IPS-NIHi11 (cell line): Measurements from ENCODE around the gene ARHGAP5.
"Not testable (repeated sequence)": the region's sequence is repeated elsewhere in the genome, so short reads cannot be mapped to it uniquely, and the experiment has no call there.

Experiments used
- DNase-seq: peaks from one replicate; pipeline ENCODE4 v3.0.0; 2012; ENCODE audit warnings: mixed read lengths, low spot score

The ARHGAP5 gene

GRCh38 chr14:32109676-32110547, 32.8 kb downstream of the ARHGAP5 start:
- DNase-seq, result no peak

- DNase-seq, result no peak
Measured at GRCh38 chr14:32110548-32110896, 33.4 kb downstream of the ARHGAP5 start.

DNA sequence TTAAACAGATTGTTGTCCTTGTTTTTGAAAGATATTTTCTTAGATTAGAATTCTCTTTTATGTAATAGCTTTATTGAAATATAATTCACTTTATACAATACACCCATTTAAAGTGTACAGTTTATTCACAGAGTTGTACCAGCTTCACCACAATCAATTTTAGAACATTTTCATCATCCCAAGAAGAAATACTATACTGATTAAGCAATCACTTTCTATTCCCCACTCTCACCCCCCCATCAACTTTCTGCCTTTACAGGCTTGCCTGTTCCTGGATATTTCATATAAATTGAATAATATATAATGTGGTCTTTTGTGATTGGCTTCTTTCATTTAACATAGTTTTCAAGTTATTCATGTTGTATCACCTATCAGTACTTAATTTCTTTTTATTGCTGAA, 44.4 kb downstream of the ARHGAP5 start:
- no peak for DNase-seq

DNA sequence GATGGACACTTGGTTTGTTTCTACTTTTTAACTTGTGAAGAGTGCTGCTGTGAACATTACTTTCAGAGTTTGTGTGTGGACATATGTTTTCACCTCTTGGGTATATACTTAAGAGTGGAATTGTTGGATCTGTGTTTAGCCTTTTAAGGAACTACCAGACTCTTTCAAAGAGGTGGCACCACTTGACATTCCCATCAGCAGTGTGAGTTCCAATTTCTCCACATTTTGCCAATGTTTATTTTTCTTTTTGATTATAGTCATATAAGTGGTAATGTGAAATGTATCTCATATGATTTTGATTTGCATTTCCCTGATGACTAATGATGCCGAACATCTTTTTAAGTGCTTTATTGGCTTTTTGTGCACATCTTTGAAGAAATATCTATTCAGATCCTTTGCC, 44.8 kb downstream of the ARHGAP5 start:
- no peak for DNase-seq

GRCh38 chr14:32126899-32127730, 50.0 kb downstream of the ARHGAP5 start:
- not testable (repeated sequence) for DNase-seq

- not testable (repeated sequence) for DNase-seq
Measured at GRCh38 chr14:32127731-32128654, 50.9 kb downstream of the ARHGAP5 start.

DNA sequence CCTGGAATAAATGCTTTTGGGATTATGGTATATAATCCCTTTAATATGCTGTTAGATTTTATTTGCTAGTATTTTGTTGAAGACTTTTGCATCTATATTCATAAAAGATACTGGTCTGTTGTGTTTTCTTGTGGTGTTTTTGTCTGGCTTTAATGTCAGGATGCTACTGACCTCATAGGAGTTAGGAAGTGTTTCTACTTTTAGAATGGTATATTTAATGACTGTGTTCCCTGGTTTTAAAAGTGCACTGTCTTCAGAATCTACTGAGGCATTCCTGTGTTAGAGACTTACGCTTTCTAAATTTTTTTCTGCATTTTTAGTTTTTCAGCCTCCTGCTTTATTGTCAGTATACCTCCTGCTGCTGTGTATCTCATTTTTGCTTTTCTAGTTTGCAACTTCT, 51.6 kb downstream of the ARHGAP5 start:
- no peak for DNase-seq

DNA sequence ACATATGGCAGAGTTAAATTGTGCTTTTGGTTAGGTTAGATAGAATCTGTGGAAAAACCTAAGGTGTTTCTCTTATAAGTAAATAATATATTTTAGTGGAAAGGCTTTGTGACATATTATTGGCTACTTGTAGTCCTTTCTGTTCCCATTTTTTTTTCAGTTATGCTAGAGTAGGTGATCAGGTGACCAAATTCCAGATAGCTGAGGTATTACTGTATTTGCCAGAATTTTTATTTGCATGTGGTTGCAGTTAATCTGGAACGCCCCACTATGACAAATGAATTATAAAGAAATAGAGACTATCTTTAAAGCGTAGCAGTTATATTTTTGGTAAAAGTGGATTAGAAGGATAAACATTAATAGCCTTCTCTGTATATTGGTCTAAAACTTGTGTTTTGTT, 52.0 kb downstream of the ARHGAP5 start:
- no peak for DNase-seq

GRCh38 chr14:32131689-32132088, 54.6 kb downstream of the ARHGAP5 start:
- DNase-seq, result not testable (repeated sequence)

GRCh38 chr14:32134448-32135097, 57.5 kb downstream of the ARHGAP5 start:
- DNase-seq, result no peak

DNA sequence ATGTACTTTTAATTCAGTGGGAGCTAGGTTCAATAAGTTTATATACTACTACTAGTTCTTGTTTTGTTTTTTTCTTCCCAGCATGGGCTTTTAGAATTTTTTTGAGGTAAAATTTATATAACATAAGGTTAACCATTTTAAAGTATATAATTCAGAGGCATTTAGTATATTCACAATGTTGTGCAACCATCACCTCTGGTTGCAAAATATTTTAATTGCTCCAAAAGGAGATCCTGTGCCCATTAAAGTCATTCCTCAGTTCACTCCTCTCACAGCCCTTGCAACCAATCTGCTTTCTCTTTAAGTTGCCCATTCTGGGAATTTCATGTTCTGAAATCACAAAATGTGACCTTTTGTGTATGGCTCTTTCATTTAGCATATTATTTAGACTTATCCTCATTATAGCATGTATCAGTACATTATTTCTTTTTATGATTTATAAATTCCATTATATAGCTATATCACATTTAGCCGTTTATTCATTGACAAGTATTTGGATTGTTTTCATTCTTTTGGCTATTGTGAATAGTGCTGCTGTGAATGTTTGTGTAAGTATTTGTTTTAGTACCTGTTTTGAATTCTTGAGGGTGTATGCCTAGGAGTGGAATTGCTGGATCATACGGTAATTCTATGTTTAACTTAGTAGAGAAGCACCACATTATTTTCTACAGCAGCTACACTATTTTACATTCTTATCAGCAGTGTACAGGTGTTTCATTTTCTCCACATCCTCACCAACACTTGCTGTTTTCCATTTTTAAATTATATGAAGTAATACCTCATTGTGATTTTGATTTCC, 59.1 kb downstream of the ARHGAP5 start:
- no peak for DNase-seq

DNA sequence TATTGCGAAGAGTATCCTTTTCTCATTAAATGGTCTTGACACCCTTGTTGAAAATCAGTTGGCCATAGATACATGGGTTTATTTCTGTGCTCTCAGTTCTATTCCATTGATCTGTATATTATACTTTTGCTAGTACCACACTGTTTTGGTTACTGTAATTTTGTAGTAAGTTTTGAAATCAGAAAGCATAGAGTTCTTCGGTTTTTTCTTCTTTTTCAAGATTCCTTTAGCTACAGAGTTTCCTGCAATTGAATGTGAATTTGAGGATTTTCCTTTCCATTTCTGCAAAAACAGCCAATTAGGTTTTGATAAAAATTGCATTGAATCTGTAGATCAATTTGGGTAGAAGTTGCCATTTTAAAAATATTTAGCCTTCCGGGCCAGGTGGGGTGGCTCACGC, 60.2 kb downstream of the ARHGAP5 start:
- no peak for DNase-seq

- no peak for DNase-seq
Measured at GRCh38 chr14:32137892-32138291, 60.8 kb downstream of the ARHGAP5 start.

DNA sequence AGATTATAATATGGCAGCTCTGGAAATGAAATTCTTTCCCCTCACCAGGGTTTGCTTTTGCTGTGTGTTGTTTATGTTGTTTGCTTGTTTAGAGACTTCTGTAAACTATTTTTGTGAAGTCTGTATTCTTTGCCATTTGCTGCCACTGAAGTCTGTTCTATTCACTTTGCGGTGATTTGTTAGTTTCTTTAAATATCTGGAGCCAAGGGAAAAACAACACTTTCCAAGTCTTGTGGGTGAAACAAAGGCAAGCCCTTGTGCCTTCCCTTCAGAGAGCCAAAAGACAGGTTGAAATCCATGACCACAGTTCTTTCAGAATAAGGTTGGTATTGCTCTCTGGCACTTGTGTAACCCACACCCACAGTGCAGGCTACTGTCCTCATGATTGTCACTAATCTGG, 65.2 kb downstream of the ARHGAP5 start:
- no peak for DNase-seq

GRCh38 chr14:32142754-32143437, 65.8 kb downstream of the ARHGAP5 start:
- DNase-seq, result no peak

DNA sequence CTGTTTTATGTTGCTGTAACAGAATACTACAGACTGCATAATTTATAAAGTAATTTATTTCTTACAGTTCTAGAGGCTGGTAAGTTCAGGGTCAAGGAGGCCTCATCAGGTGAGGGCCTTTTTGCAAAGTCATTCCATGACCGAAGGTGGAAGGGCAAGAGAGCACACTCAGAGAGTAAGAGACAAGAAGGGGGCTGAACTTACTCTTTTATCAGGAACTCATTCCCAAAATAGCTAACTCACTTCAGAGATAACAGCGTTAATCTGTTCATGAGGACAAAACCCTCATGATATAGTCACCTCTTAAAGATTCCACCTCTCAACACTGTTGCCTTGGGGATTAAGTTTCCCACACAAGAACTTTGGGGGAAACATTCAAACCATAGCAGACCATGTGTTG, 73.3 kb downstream of the ARHGAP5 start:
- no peak for DNase-seq

DNA sequence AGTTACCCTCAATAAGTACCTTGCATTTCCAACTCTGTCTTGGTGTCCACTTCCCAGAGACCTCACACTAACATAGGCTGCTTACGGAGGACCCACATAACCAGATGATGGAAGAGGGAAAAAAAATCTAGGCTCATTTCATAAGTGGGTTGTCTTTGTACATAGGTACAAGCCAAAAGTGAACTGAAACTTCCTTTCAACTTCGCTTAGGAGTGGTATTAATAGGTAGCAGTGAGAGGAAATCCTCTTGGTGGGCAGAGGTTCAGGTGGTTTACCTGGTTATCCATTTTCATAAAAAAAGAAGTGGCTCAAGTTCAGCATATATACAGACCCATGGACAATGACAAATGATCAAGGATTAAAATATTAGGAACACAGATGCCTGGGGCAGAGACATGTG, 88.9 kb downstream of the ARHGAP5 start:
- DNase-seq, result no peak

DNA sequence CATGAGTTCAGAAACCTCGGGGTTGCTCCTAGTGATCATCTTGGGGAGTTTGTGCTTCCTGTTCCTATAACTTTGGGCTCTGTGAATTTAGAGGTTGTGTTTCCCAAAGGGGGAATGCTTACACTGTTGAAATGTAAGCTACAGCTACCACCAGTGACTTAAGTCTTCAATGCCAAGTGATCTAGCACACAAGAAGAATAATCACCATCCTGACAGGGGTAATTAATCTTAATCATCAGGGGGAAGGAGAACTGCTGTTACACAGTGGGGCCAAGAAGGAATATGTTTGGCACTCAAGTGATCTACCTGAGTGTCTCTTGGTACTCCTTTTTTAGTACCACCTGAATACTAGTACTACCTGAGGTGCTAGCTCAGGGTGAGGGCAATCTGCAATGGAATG, 89.8 kb downstream of the ARHGAP5 start:
- no peak for DNase-seq

- DNase-seq, result no peak
Measured at GRCh38 chr14:32167907-32168306, 90.8 kb downstream of the ARHGAP5 start.

DNA sequence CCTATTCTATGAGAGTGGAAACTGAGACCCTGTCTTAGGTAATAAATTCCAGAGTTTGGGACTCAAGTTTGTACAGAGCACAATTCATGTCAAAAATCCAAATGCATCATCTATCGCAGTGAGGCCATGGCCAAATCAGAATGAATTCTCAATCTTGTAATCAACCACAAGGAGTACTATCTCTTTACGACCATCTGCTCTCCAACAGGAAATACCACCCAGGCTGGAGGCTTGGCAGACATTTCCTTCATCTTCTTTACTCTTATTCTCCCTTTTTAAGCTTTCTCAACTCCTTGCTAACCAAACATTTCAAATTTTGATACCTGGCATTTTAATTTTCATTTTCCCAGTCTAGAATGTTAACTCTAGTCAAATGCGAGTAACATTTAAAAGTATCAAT, 92.1 kb downstream of the ARHGAP5 start:
- DNase-seq, result no peak
